ENCODE measurements around the gene TUBGCP6.
"Not testable (repeated sequence)": the region's sequence is repeated elsewhere in the genome, so short reads cannot be mapped to it uniquely, and the experiment has no call there.

Gene TUBGCP6

DNA sequence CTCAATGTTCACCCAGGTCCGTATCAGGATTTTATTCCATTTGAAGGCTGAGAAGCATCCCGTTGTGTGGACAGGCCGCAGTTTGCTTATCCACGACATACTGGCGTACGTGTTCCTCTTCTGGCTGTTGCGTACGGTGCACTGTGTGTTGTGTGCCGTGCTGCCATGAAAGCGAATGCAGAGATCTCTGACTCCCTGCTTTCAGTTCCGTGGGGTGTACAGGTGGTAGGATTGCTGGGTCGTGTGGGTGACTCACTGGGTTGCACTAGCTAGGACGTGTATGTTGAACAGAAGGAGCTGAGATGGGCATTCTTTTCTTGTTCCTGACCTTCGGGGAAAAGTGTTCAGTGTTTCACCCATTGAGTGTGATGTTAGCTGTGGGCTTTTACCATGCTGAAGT lies 33.7 kb downstream of the TUBGCP6 start:
- ATAC-seq = no peak
- Mint-ChIP-seq H3K27me3 (no peaks in the 10 kb centered on the region), H3K36me3 (ENCODE audit: low read depth) (peaks cover 34% of the 10 kb centered on the region)

DNA sequence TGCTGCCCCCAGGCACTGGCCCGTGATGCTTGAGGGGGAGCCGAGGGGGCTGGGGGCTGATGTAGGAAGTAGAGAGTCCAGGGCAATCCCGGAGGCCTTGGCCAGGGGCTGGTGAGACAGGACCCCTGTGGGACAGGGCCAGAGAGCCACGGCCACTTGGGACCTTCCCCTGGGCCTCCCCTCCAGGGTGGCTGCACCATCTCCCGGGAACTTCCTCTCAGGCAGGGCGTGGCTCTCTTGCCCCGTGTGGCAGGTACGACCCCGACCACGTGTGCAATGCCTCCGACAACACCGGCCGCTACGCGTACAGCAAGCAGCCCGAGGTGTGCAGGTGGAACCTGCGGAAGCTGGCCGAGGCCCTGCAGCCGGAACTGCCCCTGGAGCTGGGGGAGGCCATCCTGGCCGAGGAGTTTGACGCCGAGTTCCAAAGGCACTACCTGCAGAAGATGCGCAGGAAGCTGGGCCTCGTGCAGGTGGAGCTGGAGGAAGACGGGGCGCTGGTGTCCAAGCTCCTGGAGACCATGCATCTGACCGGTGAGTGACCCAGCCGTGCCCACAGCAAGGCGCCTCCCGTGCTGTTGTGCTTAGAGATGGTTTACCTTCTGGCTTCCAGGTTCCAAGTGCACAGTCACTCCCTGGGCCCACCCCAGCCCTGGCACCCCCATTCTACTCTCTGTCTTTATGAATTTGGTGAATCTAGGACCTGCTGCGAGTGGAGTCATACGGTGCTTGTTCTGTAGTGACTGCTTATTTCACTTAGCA lies 34.3 kb downstream of the TUBGCP6 start:
- no peak for DNase-seq
- H3K4me3 Mint-ChIP-seq = no peak overlapping the region
- peaks cover 9% of the 10 kb centered on the region for H3K4me1 Mint-ChIP-seq
- no peak overlapping the region for H3K27ac Mint-ChIP-seq
- ATAC-seq = no peak
- peaks cover 29% of the 10 kb centered on the region for H3K36me3 Mint-ChIP-seq (ENCODE audit: low read depth)
- H3K9me3 Mint-ChIP-seq = no peaks in the 10 kb centered on the region
- no peaks in the 10 kb centered on the region for H3K27me3 Mint-ChIP-seq

More for the DNA sequence above, 33.7 kb downstream of the TUBGCP6 start:
- DNase-seq = no peak
- no peak overlapping the region for H3K4me3 Mint-ChIP-seq
- H3K27ac Mint-ChIP-seq = no peak overlapping the region
- no peaks in the 10 kb centered on the region for H3K9me3 Mint-ChIP-seq
- peaks cover 9% of the 10 kb centered on the region for H3K4me1 Mint-ChIP-seq

DNA sequence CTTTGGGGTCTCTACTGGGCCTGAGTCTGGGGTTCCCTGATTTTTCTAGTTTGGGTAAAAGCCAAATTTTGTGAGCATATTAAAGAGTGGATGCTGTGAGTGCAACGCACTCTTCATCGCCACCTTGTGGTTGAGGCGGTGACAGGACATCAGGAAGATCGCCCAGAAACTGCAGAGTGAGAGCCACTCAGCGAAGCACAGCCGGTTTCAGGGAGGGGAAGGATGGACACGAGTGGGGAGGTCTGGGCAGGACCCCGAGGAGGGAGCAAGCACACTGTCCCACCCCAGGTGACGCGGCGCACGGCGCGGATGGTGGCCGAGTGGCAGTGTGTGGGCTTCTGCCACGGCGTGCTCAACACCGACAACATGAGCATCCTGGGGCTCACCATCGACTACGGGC lies 34.9 kb downstream of the TUBGCP6 start:
- peaks cover 26% of the 10 kb centered on the region for H3K36me3 Mint-ChIP-seq (ENCODE audit: low read depth)
- no peak overlapping the region for H3K4me3 Mint-ChIP-seq
- ATAC-seq (peak; percentile 42), DNase-seq (peak; percentile 74)
- peak overlapping the region; percentile 78 for H3K27ac Mint-ChIP-seq
- H3K9me3 Mint-ChIP-seq = no peaks in the 10 kb centered on the region
- peaks cover 12% of the 10 kb centered on the region for H3K4me1 Mint-ChIP-seq
- H3K27me3 Mint-ChIP-seq = no peaks in the 10 kb centered on the region

DNA sequence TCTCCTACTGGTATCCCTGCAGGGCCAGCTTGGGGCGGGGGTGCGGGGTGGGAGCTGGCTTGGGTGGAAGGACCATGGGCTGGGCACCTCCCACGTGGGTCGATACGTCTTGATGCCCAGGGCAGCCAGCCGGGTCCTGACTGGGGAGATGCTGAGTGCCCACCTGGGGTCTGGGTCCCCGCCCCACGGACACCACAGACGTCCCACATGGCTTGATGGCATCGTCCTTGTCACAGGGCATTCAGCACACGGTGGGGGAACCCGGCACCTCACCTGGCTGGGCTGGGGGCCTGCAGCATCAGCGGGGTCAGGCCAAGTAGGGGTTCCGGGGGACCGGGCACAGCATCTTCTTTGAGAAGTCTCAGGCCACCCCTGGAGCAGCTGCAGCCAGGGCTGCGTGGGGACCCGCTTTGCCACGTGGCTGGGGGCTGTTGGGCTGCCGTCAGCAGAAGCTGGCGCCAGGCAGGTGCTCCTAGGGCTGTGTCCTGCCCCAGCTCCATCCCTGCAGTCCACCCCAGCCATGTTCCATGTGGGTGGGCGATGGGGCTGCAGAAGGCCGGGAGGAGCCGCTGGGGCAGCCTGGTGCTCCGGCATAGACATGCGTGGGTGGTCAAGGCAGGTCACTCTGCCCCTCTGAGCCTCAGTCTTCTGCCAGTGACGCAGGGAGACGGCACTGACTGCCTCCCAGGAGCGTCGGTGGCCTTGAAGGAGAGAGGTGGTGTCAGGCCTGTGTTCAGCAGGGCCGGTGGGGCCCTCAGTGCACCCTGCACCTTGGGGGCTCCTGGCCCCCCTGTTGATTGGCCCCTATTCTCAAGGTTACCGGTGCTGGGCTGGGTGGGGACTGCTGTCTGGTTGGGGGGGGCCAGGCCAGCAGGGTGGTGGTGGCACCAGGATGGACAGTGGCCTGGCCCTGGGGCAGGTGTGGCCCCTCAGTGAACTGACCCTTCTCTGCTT lies 35.6 kb downstream of the TUBGCP6 start:
- Mint-ChIP-seq H3K36me3 (ENCODE audit: low read depth) (peaks cover 23% of the 10 kb centered on the region), H3K27me3 (no peaks in the 10 kb centered on the region), H3K4me1 (peaks cover 12% of the 10 kb centered on the region), H3K27ac (peak overlapping the region; percentile 78), H3K9me3 (no peaks in the 10 kb centered on the region), H3K4me3 (no peak overlapping the region)
- ATAC-seq (peak; percentile 35), DNase-seq (no peak)

DNA sequence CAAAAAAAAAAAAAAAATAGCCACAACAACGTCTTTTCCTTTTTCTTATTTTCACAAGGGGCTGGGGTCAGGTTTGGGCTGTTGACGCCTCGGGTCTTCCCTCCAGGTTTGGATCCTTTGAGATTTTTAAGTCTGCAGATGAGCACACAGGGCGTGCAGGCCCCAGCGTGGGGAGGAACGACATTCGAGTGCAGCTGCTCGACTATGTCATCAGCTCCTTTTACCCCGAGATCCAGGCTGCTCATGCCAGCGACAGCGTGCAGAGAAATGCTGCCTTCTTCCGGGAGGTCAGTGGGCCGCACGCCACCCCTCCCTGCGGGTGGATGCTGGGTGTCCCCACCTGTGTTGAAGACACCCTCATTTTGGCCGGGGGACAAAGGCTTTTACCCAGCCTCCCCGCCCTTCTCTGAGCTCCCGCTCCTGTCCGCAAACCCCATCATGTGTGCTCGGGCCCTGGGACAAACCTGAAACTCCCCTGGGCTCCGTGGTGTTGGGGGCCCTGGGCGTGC lies 36.3 kb downstream of the TUBGCP6 start:
- DNase-seq (no peak), ATAC-seq (no peak)
- H3K4me3 Mint-ChIP-seq = no peak overlapping the region
- H3K9me3 Mint-ChIP-seq = no peaks in the 10 kb centered on the region
- H3K36me3 Mint-ChIP-seq (ENCODE audit: low read depth) = peaks cover 25% of the 10 kb centered on the region
- H3K27ac Mint-ChIP-seq = no peak overlapping the region
- H3K4me1 Mint-ChIP-seq = peaks cover 15% of the 10 kb centered on the region
- H3K27me3 Mint-ChIP-seq = no peaks in the 10 kb centered on the region

DNA sequence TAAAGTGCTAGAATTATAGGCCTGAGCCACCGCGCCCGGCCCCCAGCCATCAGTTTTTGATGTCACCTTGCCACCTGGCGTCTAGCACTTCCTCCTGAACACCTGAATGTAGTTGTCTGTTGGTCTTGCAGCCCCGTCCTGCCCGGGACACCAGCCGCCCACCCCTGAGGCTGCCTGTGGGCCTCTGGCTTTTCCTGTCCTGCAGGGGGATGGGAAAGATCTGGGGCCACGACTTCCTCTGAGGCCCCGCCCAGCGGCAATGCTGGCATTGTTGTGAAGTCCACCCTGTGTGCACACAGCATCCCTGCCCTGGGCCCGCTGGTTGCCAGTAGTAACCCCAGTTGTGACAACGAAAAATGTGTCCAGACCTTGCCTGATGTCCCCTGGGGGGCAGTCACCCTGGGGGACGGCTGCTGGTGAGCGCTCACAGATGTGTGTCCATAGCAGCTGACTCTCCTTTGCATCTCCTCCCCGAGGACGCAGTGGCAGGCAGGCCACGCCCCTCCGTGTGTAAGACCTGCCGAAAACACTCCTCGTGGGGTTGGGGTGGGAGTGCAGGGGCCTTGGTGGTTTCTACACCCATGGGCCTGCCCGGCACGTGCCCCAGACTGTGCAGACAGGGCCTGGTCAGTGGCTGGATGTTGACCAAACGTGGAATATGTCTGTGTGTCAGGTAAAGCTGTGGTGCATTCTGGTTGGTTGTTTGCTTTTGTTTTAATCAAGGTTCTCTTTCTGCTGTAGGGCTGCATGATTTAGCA lies 37.3 kb downstream of the TUBGCP6 start:
- no peaks in the 10 kb centered on the region for H3K9me3 Mint-ChIP-seq
- H3K4me3 Mint-ChIP-seq = no peak overlapping the region
- DNase-seq (no peak), ATAC-seq (no peak)
- H3K4me1 Mint-ChIP-seq = peaks cover 20% of the 10 kb centered on the region
- H3K36me3 Mint-ChIP-seq (ENCODE audit: low read depth) = peaks cover 22% of the 10 kb centered on the region
- no peak overlapping the region for H3K27ac Mint-ChIP-seq
- no peaks in the 10 kb centered on the region for H3K27me3 Mint-ChIP-seq

DNA sequence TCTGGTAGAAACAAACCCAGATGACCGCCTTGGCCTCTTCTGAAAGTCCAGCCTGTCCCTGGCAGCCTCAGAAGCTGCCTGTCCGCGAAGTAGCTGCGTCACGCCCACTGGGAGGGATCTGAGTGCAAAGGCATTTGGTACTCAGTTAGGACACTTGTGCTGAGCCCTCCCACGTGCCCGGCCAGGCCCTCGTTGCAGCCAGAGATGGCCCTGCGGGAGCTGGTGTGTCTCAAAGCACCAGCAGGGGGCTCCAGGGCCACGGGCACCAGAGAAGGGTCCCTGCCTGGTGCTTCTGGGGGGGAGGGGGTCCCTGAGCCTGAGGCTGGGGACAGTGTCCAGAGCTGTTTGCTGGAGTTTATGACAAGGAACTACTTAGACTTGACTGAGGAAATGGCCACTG lies 38.2 kb downstream of the TUBGCP6 start:
- Mint-ChIP-seq H3K27me3 (no peaks in the 10 kb centered on the region), H3K27ac (no peak overlapping the region), H3K4me1 (peaks cover 28% of the 10 kb centered on the region), H3K9me3 (no peaks in the 10 kb centered on the region), H3K4me3 (no peak overlapping the region), H3K36me3 (ENCODE audit: low read depth) (peaks cover 16% of the 10 kb centered on the region)
- ATAC-seq (no peak), DNase-seq (peak; percentile 29)

DNA sequence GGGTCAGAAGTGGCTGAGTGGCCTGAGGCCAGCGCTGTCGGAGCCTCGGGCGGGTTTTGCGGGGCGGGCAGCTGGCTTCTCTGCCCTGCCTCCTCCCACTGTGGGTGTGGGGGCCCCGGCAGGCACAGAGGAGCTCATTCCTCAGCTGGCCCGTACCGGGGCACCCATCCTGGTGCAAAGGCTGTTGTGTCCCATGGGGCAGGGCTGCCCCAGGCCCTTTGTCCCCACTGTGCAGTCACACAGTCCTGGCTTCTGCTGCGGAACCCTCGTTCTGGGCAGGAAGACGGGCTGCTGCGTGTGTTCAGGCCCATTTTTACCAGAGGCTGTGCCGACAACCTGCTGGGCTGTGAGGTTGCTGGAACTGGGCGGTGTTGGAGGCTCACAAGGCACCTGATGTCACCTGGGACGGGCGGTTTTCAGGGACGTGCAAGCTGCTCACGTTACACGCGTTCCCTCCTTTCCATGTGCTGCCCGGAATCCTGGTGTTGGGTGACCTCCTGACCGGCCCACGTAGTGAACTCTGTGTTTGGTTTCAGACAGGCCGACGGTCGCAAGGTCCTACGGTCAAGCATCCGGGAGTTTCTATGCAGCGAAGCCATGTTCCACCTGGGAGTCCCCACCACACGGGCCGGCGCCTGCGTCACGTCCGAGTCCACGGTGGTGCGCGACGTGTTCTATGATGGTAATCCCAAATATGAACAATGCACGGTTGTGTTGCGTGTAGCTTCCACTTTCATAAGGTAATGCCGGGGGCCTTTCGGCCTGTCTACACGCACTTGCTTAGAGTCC lies 38.8 kb downstream of the TUBGCP6 start:
- Mint-ChIP-seq H3K27ac (no peak overlapping the region), H3K4me1 (peaks cover 25% of the 10 kb centered on the region), H3K4me3 (no peak overlapping the region), H3K9me3 (no peaks in the 10 kb centered on the region), H3K27me3 (no peaks in the 10 kb centered on the region), H3K36me3 (ENCODE audit: low read depth) (peaks cover 12% of the 10 kb centered on the region)
- DNase-seq (no peak), ATAC-seq (no peak)

DNA sequence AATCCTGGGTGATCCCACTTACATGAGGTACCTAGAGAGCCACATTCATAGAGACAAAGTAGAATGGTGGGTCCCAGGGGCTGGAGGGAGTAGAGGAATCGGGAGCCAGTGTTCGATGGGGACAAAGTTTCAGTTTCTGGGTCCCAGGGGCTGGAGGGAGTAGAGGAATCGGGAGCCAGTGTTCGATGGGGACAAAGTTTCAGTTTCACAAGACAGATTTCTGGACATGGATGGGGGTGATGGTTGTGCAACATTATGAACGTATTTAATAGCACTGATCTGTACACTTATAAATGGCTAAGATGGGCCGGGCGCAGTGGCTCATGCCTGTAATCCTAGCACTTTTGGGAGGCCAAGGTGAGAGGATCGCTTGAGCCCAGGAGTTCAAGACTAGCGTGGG lies 39.8 kb downstream of the TUBGCP6 start:
- DNase-seq; H3K4me3 Mint-ChIP-seq; H3K27ac Mint-ChIP-seq; H3K36me3 Mint-ChIP-seq (ENCODE audit: low read depth); H3K9me3 Mint-ChIP-seq; H3K27me3 Mint-ChIP-seq; ATAC-seq: not testable (repeated sequence)
- peaks cover 24% of the 10 kb centered on the region for H3K4me1 Mint-ChIP-seq

DNA sequence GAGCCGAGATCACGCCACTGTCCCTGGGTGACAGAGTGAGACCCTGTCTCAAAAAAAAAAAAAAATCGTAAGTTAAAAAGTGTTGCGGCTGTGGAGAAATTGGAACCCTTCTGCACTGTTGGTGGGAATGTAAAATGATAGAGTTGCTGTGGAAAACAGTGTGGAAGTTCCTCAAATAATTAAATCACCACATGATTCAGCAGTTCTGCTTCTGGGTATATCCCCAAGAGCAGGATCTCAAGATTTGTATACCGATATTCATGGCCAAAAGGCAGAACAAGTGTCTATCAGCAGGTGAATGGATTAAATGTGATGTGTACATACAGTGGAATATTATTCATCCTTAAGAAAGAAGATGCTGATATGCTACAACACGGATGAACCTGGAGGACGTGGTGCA lies 40.3 kb downstream of the TUBGCP6 start:
- ATAC-seq (no peak), DNase-seq (no peak)
- H3K27ac Mint-ChIP-seq = no peak overlapping the region
- H3K36me3 Mint-ChIP-seq (ENCODE audit: low read depth) = peaks cover 7% of the 10 kb centered on the region
- no peaks in the 10 kb centered on the region for H3K27me3 Mint-ChIP-seq
- H3K4me3 Mint-ChIP-seq = no peak overlapping the region
- peaks cover 21% of the 10 kb centered on the region for H3K4me1 Mint-ChIP-seq
- H3K9me3 Mint-ChIP-seq = no peaks in the 10 kb centered on the region

DNA sequence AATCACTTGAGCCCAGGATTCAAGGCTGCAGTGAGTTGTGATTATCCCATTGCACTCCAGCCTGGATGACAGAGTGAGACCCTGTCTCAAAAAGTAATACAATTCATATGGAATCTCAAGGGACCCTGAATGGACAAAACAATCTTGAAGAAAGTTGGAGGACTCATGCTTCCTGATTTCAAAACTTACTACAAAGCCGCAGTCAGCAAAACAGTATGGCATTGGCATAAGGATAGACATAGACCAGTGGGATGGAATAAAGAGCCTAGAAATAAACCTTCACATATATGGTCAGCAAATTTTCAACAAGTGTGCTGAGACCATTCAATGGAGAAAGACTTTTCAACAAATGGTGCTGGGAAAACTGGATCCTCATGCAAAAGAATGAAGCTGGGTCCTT lies 41.5 kb downstream of the TUBGCP6 start:
- H3K36me3 Mint-ChIP-seq (ENCODE audit: low read depth) = peaks cover 7% of the 10 kb centered on the region
- DNase-seq (no peak), ATAC-seq (no peak)
- no peaks in the 10 kb centered on the region for H3K27me3 Mint-ChIP-seq
- H3K27ac Mint-ChIP-seq = no peak overlapping the region
- H3K4me1 Mint-ChIP-seq = peaks cover 21% of the 10 kb centered on the region
- no peaks in the 10 kb centered on the region for H3K9me3 Mint-ChIP-seq
- no peak overlapping the region for H3K4me3 Mint-ChIP-seq

DNA sequence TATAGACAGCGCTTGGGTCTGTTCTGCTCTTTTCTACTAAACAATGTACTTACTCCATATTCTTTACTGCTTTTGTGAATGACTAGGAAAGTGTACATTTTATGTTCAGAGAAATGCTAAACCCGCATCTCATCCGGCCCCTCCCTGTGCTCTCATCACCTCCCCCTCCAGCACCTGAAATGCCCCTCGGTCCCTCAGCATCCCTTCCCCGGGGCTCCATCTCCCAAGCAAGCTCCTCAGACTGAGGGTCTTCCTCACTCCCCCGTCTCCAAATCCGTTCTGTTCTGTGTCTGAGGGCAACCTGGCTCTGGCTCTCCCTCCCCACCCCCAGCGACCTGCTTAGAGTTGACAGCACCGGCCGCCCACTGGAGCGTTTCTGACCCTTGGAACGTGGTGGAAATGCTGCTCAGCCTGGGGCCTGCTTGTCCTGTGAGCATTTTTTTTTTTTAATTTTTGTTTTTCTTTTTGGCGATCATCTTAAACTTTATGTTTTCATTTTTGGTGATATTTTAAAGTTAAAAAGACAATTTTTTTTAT lies 42.6 kb downstream of the TUBGCP6 start:
- Mint-ChIP-seq H3K4me3 (peak overlapping the region; percentile 80), H3K4me1 (peaks cover 21% of the 10 kb centered on the region), H3K27ac (no peak overlapping the region), H3K36me3 (ENCODE audit: low read depth) (peaks cover 7% of the 10 kb centered on the region), H3K27me3 (no peaks in the 10 kb centered on the region), H3K9me3 (no peaks in the 10 kb centered on the region)
- ATAC-seq (no peak), DNase-seq (no peak)

DNA sequence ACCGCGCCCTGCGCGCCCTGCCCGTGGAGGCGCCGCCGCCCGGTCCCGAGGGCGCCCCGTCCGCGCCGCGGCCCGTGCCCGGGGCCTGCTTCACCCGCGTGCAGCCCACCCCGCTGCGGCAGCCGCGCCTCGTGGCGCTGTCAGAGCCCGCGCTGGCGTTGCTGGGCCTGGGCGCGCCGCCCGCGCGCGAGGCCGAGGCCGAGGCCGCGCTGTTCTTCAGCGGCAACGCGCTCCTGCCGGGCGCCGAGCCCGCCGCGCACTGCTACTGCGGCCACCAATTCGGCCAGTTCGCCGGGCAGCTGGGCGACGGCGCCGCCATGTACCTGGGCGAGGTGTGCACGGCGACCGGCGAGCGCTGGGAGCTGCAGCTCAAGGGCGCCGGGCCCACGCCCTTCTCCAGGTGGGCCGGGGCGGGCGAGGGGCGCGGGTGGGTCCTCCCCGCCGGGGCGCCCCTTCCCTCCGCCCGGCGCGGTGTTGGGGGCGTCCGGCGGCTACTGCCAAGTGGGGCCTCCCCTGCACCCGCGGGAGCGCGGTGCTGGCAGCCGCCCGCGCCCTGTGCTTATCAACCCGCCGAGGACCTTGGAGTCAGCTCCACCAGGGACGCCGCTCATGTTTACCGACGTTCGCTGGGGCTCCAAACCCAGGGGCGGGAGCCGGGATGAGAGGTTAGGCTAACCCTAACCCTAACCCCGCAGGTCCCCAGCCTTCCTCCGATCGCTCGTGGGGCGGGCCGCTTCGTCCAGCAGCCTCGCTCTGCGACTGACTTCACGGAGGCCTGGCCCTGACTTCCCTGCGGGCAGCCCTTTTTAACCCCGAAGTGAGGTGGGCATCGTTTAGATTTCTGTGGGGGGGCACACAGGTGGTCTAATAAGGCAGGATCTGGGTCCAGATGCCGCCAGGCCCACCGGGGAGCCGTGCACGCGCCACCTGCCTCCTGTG lies 43.4 kb downstream of the TUBGCP6 start:
- H3K4me1 Mint-ChIP-seq = peaks cover 21% of the 10 kb centered on the region
- peak overlapping the region; percentile 80 for H3K4me3 Mint-ChIP-seq
- DNase-seq = peak; percentile 31
- no peaks in the 10 kb centered on the region for H3K9me3 Mint-ChIP-seq
- peak; percentile 31 for ATAC-seq
- no peaks in the 10 kb centered on the region for H3K27me3 Mint-ChIP-seq
- H3K36me3 Mint-ChIP-seq (ENCODE audit: low read depth) = peaks cover 7% of the 10 kb centered on the region
- no peak overlapping the region for H3K27ac Mint-ChIP-seq

Measured in activated naive CD8-positive, alpha-beta T cell treated with anti-CD3 and anti-CD28 coated beads, Interleukin-2, amount 50 U/mL, for 24 hours (primary cell).